GM12872 (cell line): ENCODE results near the gene ALG10B.

Experiments
- TF ChIP-seq, protein P1 (sequence below): IDR thresholded peaks from 3 replicates; pipeline ENCODE4 v1.5.1; 2011; ENCODE audit warnings: low read depth, mild to moderate bottlenecking, low read length, moderate library complexity; ENCODE audit not compliant: insufficient read depth

The ALG10B gene, protein sequence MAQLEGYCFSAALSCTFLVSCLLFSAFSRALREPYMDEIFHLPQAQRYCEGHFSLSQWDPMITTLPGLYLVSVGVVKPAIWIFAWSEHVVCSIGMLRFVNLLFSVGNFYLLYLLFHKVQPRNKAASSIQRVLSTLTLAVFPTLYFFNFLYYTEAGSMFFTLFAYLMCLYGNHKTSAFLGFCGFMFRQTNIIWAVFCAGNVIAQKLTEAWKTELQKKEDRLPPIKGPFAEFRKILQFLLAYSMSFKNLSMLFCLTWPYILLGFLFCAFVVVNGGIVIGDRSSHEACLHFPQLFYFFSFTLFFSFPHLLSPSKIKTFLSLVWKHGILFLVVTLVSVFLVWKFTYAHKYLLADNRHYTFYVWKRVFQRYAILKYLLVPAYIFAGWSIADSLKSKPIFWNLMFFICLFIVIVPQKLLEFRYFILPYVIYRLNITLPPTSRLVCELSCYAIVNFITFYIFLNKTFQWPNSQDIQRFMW

DNA sequence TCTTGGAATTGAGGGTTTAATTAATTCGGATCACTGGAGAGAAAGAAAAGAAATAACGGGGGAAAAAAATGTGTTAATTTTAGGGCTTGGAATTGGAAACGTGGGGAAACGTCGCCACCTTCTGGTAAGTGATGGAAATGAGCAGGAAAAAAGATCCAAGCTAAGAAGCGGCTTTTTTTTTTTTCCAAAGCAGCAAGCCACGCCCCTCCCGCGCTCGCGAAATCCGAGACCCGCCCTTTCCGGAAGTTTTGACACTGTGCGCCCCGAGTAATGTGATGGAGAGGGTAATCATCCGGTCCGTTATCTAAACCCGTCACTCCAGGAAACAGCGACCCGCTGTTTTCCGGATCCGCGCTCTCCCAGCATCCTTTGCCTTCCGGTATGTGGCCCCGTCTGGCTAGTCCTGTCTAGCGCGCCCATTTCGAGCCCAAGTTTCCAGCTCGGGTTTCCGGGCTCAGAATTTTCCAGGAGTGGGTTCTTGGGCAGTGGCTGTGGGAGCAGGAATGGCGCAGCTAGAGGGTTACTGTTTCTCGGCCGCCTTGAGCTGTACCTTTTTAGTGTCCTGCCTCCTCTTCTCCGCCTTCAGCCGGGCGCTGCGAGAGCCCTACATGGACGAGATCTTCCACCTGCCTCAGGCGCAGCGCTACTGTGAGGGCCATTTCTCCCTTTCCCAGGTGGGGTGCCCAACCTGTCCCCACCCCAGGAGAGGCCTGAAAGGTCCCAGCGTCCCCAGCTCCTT, at the start of gene ALG10B:
ALG10B (plus strand) TSS at position 384 of the 739 bp plus-strand sequence; CDS start at position 504, 120 bp downstream.
- TF ChIP-seq, protein P1, sequence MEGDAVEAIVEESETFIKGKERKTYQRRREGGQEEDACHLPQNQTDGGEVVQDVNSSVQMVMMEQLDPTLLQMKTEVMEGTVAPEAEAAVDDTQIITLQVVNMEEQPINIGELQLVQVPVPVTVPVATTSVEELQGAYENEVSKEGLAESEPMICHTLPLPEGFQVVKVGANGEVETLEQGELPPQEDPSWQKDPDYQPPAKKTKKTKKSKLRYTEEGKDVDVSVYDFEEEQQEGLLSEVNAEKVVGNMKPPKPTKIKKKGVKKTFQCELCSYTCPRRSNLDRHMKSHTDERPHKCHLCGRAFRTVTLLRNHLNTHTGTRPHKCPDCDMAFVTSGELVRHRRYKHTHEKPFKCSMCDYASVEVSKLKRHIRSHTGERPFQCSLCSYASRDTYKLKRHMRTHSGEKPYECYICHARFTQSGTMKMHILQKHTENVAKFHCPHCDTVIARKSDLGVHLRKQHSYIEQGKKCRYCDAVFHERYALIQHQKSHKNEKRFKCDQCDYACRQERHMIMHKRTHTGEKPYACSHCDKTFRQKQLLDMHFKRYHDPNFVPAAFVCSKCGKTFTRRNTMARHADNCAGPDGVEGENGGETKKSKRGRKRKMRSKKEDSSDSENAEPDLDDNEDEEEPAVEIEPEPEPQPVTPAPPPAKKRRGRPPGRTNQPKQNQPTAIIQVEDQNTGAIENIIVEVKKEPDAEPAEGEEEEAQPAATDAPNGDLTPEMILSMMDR: peak; percentile 49

DNA sequence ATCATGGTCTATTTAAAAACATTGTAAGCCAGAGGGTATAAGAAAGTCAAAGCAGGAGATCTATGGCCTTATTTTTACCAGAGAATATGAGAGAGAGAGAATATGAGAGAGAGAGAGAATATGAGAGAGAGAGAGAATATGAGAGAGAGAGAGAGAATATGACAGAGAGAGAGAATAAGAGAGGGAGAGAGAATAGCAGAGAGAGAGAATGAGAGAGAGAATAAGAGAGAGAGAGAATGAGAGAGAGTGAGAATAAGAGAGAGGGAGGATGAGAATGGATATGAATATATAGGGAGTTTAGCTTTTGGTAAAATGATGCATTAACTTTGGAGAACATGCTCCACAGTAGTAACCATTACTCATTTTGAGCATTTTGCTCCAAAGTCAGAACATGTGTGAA, 48.0 kb upstream of the ALG10B start:
- TF ChIP-seq, protein P1: no peak

DNA sequence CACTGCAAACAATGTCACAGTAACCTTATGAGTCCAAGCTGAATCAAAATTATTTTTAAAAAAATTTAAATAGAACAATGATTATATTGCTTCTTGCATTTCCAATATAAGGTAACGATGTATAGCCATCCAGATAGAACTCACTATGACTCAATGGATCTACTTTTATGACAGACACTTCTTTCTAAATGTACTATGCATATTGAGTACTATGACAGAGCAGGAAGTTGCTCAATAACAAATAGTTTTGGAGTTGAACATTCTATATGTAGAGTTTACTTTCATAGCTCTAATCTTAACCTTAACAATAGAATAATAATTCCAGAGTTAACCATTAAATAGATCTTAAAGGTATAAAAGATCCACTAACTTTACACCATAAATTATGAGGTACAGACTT, 46.7 kb upstream of the ALG10B start:
- TF ChIP-seq, protein P1: no peak

DNA sequence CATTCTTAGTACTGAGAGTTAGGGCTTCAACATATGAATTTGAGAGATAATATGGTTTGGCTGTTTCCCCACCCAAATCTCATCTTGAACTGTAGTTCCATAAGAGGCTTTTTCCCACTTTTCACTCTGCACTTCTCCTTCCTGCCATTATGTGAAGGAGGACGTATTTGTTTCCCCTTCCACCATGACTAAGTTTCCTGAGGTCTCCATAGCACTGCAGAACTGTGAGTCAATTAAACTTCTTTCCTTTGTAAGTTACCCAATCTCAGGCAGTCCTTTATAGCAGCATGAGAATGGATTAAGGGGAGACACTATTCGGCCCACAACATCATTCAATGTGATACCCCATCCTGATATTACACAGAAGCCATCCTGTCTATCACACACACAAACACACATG, 36.8 kb upstream of the ALG10B start:
- TF ChIP-seq, protein P1: no peak

DNA sequence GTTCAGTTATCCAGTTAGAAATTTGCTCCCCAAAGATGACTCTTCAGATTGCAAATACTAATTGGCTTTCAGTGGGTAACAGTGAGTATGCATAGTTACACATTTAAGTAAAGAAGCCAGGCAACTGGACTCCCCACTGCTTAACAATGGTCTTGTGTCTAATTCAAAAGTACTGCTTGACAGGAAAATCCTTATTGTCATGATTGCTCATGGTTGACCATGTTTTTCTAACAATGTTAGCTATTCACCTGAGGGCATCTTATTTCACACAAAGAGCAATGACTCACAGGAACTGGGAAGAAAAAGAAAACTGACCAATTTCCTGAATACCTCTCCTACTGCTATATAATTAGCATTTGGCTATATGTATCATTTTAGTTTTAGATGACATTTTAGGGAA, 33.7 kb upstream of the ALG10B start:
- TF ChIP-seq, protein P1: no peak

DNA sequence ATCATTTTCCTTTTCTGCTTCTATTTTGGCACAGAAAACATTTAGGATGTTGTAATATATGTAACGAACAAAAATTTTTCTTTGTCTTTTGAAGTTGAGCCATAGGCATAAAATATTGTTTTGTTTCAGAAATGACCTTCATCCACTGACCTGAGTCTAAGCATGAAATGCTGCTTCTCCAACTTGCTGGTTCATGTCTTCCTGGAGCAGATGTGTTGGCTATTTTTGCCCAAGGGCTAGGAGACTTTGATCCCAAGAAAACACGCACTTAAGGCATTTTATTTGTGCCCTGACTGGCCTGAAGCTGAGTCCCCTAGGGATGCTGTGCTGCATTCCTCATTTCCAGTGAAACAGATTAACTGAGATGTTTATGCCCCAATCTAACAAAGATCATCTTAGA, 27.2 kb upstream of the ALG10B start:
- TF ChIP-seq, protein P1: no peak

DNA sequence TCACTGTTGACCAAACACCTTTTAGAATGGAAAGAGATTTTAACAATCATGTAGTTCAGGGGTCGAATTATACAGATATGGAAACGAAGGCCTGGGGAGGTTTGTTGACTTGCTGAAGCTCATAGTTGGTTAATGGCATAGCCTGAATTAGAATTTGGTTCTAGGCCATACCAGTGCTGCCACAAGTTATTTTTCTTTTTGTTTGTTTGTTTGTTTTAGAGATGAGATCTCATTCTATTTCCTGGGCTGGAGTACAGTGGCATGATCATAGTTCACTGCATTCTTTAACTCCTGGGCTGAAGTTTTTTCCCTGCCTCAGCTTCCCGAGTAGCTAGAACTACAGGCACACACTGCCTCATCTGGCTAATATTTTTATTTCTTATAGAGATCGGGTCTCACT, 25.4 kb upstream of the ALG10B start:
- TF ChIP-seq, protein P1: no peak
